Naive thymus-derived CD8-positive, alpha-beta T cell (primary cell): Measurements from ENCODE around the gene WDR55. TPM values are rescaled to one million over a fixed set of nuclear protein-coding genes. Genes with fewer than 3 reads are reported as not detected.
"Not testable (repeated sequence)": the region's sequence is repeated elsewhere in the genome, so short reads cannot be mapped to it uniquely, and the experiment has no call there.

ENCODE experiments used
- ATAC-seq, 2 donors: fragments of 150-1000 bp; cut with Tn5 transposase in 1 of 2; sonication (Bioruptor Pico), chemical (Tn5 transposase) in 1 of 2; 1 replicate in 1 of 2; 2 replicates in 1 of 2; pipeline ENCODE4 v1.10.0; 2021; ENCODE audit warnings: mild to moderate bottlenecking in 2 of 2, moderate library complexity in 2 of 2
- POLR2A ChIA-PET: fragments of 350-600 bp; sonication (Branson Sonifier 250); formaldehyde crosslinking; loops from one replicate; lab custom pipeline; 2021; ENCODE audit warnings: antibody characterized with exemption; lab: Charles Lee
- DNase-seq, 10 donors: peaks; one replicate each; pipeline versions ENCODE4 v3.0.0 to v3.0.0-alpha.2; 2020 to 2022
- H3K27ac Mint-ChIP-seq, 10 donors: one replicate each; pipeline ENCODE4 v1.8.0; 2020 to 2022; ENCODE audit warnings: mild to moderate bottlenecking in 10 of 10, mixed read lengths in 10 of 10, moderate library complexity in 4 of 10, inconsistent platforms in 1 of 10
- H3K27me3 Mint-ChIP-seq, 5 donors: one replicate each; pipeline ENCODE4 v1.8.0; 2021 to 2022; ENCODE audit warnings: mixed read lengths in 5 of 5
- H3K36me3 Mint-ChIP-seq, 3 donors: one replicate each; pipeline ENCODE4 v1.8.0; 2020 to 2022; ENCODE audit warnings: mixed read lengths in 3 of 3, mild to moderate bottlenecking in 2 of 3, inconsistent platforms in 1 of 3
- H3K4me1 Mint-ChIP-seq, 4 donors: one replicate each; pipeline ENCODE4 v1.8.0; 2021 to 2022; ENCODE audit warnings: mixed read lengths in 4 of 4
- H3K4me3 Mint-ChIP-seq, 10 donors: one replicate each; pipeline ENCODE4 v1.8.0; 2020 to 2022; ENCODE audit warnings: mild to moderate bottlenecking in 10 of 10, mixed read lengths in 10 of 10, moderate library complexity in 6 of 10, inconsistent platforms in 1 of 10
- H3K9me3 Mint-ChIP-seq, 9 donors: one replicate each; pipeline ENCODE4 v1.8.0; 2020 to 2022; ENCODE audit warnings: mixed read lengths in 9 of 9, mild to moderate bottlenecking in 3 of 9, inconsistent platforms in 1 of 9, moderate library complexity in 1 of 9
- polyA plus RNA-seq, 3 donors: library from polyadenylated mRNA; unstranded; fragments of 300-500 nt; fragmentation: Illumina TruSeq; gene quantifications; one replicate each; pipeline ENCODE4 v1.2.3, GENCODE V29; 2021
- total RNA-seq, 8 experiments: library from RNA in 2 of 8; stranded (reverse) in 2 of 8; gene quantifications; one replicate each; pipeline ENCODE4 v1.2.3 and lab custom pipeline; 2021 to 2026

WDR55 gene
- total and polyA plus RNA-seq, 5 experiments from 2014 or later, result 9.2 to 47.7 (median 15.6) TPM

DNA sequence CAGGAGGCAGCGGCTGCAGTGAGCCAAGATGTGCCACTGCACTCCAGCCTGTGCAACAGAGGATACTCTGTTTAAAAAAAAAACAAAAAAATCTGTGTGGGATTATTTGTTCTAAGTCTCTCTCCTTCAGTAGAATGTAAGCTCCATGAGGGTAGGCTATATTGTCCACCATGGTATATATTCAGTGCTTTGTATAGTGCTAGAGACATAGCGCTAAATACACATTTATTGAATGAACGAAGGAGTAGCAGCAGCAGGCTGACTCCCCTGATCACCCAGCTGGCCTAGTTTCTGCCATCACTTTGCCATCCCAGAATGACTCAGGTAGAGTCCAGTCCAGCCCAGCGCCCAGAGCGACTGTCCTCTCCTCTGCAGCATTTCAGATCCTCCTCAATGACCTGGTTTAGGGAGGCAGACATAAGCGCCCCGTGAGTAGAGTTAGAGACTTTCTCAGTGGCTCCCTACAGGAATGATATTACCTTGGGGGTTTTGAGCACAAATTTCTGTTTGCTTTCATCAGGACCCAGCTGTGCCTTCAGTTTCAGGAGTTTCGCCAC, 25.8 kb downstream of the WDR55 start:
- H3K27ac Mint-ChIP-seq, result peak overlapping the region; percentile 90 to 99 (median 98)
- peak overlapping the region; percentile 99 to 100 (median 99) for H3K4me3 Mint-ChIP-seq
- H3K9me3 Mint-ChIP-seq, result no peaks in the 10 kb centered on the region
- peaks cover 0 to 52% (median 0%) of the 10 kb centered on the region in 3 donors for H3K36me3 Mint-ChIP-seq
- DNase-seq (no peak), ATAC-seq (no peak)
- POLR2A ChIA-PET, result interaction anchor here (0.6 to 5.2 kb wide), 17 partner anchors 10 to 1196 kb away, joined by 3 to 44 read pairs (median 6); partner anchors contain the start of genes ANKHD1, APBB3, CD14 and EIF4EBP3
- H3K27me3 Mint-ChIP-seq, result no peaks in the 10 kb centered on the region
- H3K4me1 Mint-ChIP-seq, result peaks cover 14 to 49% (median 46%) of the 10 kb centered on the region in 4 donors

DNA sequence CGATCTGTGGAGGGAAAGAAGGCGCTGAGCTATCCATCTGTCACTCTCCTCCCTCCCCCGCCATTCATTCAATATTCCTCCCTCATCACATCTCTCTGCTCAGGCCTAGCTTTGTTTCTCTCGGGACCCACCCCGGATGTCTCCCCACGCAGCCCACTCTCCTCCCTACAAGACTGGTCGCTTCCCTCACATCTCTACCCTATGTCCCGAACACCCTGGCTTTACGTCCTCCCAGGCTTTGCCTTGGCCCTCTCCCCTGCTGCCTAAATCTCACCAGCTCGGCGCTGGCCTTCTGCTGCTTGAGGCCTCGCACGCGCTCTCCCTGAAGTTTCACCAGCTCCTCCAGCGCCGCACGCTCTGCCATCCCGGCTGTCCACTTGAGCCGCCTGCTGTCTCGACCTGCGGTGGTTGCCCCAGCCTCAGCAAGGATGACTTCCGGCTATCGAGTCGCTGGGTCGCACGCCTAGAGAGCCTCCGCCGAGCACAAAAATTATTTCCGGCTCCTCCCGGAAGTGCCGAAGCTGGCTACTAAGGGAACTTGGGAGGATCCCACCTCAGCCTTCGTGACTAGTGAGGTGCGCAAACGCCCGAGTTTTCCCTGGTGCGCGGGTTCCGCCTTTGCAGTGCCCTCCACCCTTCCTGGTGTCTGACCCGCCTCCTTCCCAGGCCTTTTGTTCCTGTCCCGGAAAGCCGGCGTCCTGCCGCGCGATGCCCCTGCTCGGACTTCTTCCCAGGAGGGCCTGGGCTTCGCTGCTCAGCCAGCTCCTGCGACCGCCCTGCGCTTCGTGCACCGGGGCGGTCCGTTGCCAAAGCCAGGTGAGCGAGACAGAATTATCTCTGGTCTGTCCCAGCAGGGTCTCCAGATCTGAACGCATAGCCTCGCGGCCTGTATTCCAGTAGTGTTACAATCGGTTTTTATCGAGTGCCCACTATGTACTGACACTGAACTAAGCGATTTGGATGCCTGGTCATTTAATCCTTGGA, 26.5 kb downstream of the WDR55 start, which contains the start of the genes HARS1 and HARS2:
TSS of gene HARS1 (minus strand) at position 430 of the 984 bp plus-strand sequence. CDS start at position 364, 66 bp downstream.
TSS of gene HARS2 (plus strand) at position 515 of the 984 bp plus-strand sequence. CDS start at position 709, 194 bp downstream.
- Mint-ChIP-seq H3K4me3 (peak within 1 kb of the TSS; percentile 99 to 100 (median 99)), H3K9me3 (no peaks in the 10 kb centered on the region), H3K27me3 (no peaks in the 10 kb centered on the region), H3K4me1 (peaks cover 14 to 49% (median 46%) of the 10 kb centered on the region in 4 donors), H3K27ac (peak within 1 kb of the TSS; percentile 90 to 99 (median 98)), H3K36me3 (peaks cover 0 to 56% (median 2%) of the 10 kb centered on the region in 3 donors)
- peak; percentile 92 to 94 for ATAC-seq
- peak; percentile 60 to 87 (median 77) for DNase-seq
- POLR2A ChIA-PET, result interaction anchor here (0.6 to 5.2 kb wide), 16 partner anchors 9 to 1196 kb away, joined by 3 to 44 read pairs (median 6); partner anchors contain the start of genes ANKHD1, APBB3, CD14 and EIF4EBP3

DNA sequence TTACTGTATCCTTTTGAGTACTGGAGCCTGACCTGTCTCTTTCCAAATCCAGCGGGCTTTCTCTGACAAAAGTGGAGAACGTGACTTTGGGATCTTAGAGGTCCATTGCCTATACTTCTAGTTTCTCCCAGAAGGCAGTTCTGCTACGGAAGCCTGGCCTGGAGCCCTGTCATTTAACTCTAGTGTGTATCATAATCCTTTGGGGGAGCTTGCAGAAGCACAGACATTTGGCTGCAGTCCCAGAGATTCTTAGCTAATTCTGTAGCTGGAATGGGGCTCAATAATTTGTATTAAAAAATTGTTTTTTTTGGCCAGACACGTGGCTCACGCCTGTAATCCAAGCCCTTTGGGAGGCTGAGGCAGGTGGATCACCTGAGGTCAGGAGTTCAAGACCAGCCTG, 29.6 kb downstream of the WDR55 start:
- Mint-ChIP-seq H3K36me3 (peaks cover 0 to 58% (median 20%) of the 10 kb centered on the region in 3 donors), H3K27ac (no peak overlapping the region), H3K4me1 (peaks cover 20 to 43% (median 40%) of the 10 kb centered on the region in 4 donors), H3K4me3 (peak overlapping the region in 1 of 10 donors; percentile 17), H3K27me3 (no peaks in the 10 kb centered on the region), H3K9me3 (no peaks in the 10 kb centered on the region)
- DNase-seq (no peak), ATAC-seq (no peak)
- POLR2A ChIA-PET, result interaction anchor here (5.2 kb wide), 1 partner anchor 16 kb away, joined by 44 read pairs; no protein-coding TSS in a partner anchor

DNA sequence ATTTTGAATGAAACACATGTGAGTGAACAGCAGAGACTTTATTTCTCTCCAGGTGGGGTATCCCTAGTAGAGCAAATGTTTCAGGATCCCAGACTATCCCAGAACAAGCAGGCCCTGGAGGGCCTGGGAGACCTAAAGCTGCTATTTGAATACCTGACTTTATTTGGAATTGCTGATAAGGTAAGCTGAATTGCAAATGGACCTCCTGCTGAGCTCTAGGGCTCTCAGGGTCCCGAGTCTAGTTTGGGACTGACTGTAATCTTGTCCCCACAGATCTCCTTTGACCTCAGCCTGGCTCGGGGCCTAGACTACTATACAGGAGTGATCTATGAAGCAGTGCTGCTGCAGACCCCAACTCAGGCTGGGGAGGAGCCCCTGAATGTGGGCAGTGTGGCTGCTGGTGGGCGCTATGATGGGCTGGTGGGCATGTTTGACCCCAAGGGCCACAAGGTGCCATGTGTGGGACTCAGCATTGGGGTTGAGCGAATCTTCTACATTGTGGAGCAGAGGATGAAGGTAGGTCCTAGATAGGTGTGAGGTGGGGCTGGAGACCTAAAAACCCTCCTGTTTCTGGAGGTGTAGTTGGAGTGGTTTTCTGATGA, 32.3 kb downstream of the WDR55 start:
- DNase-seq, result no peak
- Mint-ChIP-seq H3K27me3 (no peaks in the 10 kb centered on the region), H3K4me1 (peaks cover 26 to 40% (median 40%) of the 10 kb centered on the region in 4 donors), H3K36me3 (peaks cover 7 to 73% (median 20%) of the 10 kb centered on the region in 3 donors), H3K4me3 (no peak overlapping the region), H3K9me3 (no peaks in the 10 kb centered on the region), H3K27ac (peak overlapping the region in 4 of 10 donors; percentile 6 to 75 (median 41))
- no peak for ATAC-seq
- POLR2A ChIA-PET, result interaction anchor here (0.6 to 1.7 kb wide), 5 partner anchors 18 to 828 kb away, joined by 3 to 6 read pairs (median 4); partner anchors contain the start of genes IK and NDUFA2

DNA sequence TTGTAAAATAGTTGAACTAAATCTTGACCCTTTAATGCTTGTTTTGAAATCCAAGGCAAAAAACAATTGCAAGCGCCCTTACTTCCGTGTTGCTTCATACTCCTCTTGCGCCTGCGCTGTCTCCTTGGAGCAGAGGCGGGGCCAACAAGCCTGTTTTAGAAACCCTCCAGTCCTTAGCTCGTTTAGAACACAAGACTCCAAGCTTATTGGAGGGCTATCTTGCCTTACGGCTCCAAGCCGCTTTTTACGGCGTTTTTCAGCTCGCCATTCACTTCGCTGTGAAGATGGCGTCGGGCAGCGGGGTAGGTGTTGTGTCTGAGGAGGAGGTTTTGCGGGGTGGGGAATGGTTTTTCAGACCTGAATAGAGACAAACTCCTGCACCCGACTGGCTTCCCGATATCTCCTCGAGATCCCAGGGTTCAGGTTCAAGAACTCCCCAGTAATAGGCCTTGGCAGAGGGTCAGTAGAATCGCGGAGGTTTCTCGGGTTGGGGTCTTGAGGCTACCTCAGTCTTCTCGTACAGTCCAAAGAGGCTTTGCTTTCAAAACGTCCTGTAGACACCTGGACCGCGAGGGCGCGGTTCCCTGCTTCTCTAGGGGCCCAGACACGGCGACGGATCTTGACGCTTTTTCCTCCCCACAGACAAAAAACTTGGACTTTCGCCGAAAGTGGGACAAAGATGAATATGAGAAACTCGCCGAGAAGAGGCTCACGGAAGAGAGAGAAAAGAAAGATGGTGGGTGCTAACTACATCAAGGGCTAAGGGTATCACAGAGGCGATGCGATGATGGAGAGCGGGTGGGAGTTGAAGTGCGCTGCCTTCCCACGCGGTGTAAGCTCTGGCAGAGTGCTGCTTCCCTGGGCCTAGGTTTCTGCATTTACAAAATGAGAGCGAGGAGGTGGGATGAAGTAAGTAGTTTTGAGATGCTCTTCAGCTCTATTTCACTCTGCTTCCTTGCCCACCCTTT, 35.8 kb downstream of the WDR55 start, which contains the start of gene ZMAT2:
TSS of gene ZMAT2 (plus strand) at position 271 of the 968 bp plus-strand sequence. CDS start at position 285, 14 bp downstream.
- POLR2A ChIA-PET, result interaction anchor here (0.5 to 3.3 kb wide), 9 partner anchors 9 to 1692 kb away, joined by 3 to 41 read pairs (median 10); partner anchors contain the start of genes ANKHD1, EIF4EBP3, HARS1 and HARS2
- peak; percentile 97 to 98 for ATAC-seq
- H3K36me3 Mint-ChIP-seq, result peaks cover 12 to 89% (median 27%) of the 10 kb centered on the region in 3 donors

DNA sequence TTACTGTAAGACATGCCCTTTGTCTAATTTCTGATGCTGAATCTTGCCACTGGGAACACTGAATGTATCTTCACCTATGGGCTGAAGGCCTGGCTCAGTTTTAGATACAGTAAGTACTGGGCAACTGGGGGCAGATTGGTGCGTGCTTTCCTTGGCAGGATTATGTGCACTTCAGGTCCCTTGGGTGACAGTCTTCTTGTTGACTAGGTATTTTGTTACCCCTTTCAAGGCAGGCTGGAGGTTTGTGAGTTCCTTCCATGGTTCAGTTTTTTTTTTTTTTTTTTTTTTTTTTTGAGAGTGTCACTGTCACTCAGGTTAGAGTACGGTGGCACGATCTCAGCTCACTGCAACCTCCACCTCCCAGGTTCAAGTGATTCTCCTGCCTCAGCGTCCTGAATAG, 43.1 kb downstream of the WDR55 start:
- H3K4me3 Mint-ChIP-seq, result peak overlapping the region in 1 of 10 donors; percentile 32
- H3K9me3 Mint-ChIP-seq, result peaks cover 0 to 8% (median 0%) of the 10 kb centered on the region in 9 donors
- peaks cover 5 to 56% (median 8%) of the 10 kb centered on the region in 3 donors for H3K36me3 Mint-ChIP-seq
- DNase-seq, result no peak
- H3K27ac Mint-ChIP-seq, result peak overlapping the region in 7 of 10 donors; percentile 19 to 78 (median 38)
- H3K27me3 Mint-ChIP-seq, result no peaks in the 10 kb centered on the region
- H3K4me1 Mint-ChIP-seq, result peaks cover 12 to 23% (median 18%) of the 10 kb centered on the region in 4 donors
- no peak for ATAC-seq
- POLR2A ChIA-PET, result interaction anchor here (0.7 to 1.1 kb wide), 2 partner anchors 17 to 307 kb away, joined by 3 read pairs; partner anchors contain the start of genes HARS1 and HARS2

More for the DNA sequence above, 35.8 kb downstream of the WDR55 start, which contains the start of gene ZMAT2:
- Mint-ChIP-seq H3K4me1 (peaks cover 23 to 33% (median 31%) of the 10 kb centered on the region in 4 donors), H3K27me3 (no peaks in the 10 kb centered on the region), H3K4me3 (peak within 1 kb of the TSS; percentile 91 to 100 (median 98)), H3K27ac (peak within 1 kb of the TSS; percentile 93 to 99 (median 98)), H3K9me3 (no peaks in the 10 kb centered on the region)
- peak; percentile 79 to 97 (median 92) for DNase-seq

DNA sequence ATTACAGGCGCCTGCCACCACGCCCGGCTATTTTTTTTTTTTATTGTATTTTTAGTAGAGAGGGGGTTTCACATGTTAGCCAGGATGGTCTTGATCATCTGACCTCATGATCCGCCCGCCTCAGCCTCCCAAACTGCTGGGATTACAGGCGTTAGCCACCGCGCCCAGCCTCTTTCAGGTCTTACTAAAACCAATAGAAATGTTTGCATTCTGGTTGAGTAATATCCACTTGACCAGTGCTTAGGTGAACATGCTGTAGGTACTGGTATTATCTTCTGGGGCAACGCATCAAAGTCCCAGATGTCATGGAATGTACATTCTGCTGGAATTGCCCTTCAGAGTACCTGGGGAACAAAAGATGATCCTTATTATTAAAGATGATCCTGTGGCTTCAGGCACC, 44.1 kb downstream of the WDR55 start:
- not testable (repeated sequence) for H3K9me3 Mint-ChIP-seq, DNase-seq, H3K27me3 Mint-ChIP-seq, ATAC-seq
- POLR2A ChIA-PET, result interaction anchor here (3.6 to 3.7 kb wide), 2 partner anchors 8 to 17 kb away, joined by 41 to 44 read pairs; partner anchors contain the start of genes HARS1, HARS2 and ZMAT2
- H3K27ac Mint-ChIP-seq, result peak overlapping the region in 6 of 10 donors; percentile 9 to 100 (median 81)
- H3K36me3 Mint-ChIP-seq, result peaks cover 5 to 47% (median 8%) of the 10 kb centered on the region in 3 donors
- peaks cover 12 to 24% (median 18%) of the 10 kb centered on the region in 4 donors for H3K4me1 Mint-ChIP-seq
- peak overlapping the region in 2 of 10 donors; percentile 99 to 100 for H3K4me3 Mint-ChIP-seq

DNA sequence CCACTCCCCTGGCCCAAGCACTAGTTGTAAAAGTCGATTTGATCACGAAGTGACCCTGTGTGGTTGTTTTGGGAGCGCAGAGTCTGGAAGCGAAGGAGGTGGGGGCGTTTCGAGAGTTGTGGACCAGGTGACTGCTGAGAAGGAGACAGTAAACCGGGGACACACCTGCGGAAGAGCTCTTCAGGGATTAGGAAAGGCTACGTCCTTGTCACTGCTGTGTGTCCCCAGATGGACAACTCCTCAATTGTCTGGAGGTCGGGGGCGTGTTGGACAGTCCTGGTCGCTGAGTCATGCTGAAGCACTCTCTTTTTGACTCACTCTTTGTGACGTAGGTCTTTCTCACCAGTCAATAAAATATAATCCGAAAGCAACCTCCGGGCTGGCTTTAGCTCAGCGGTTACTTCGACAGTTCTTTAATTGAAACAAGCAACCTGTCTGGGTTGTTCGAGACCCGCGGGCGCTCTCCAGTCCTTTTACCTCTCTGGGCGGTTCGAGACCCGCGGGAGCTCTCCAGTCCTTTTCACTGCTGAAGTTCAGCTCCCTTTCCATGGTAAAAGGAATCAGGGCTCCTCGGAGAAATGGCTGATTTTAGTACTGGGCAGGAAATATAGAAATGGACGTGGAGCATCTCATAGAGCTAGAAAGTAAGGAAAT, 46.3 kb downstream of the WDR55 start:
- Mint-ChIP-seq H3K27me3 (no peaks in the 10 kb centered on the region), H3K9me3 (peaks cover 0 to 8% (median 0%) of the 10 kb centered on the region in 9 donors), H3K27ac (peak overlapping the region; percentile 97 to 100 (median 98)), H3K4me1 (peaks cover 11 to 24% (median 18%) of the 10 kb centered on the region in 4 donors), H3K4me3 (peak overlapping the region; percentile 93 to 100 (median 99)), H3K36me3 (peaks cover 0 to 24% (median 0%) of the 10 kb centered on the region in 3 donors)
- POLR2A ChIA-PET, result interaction anchor here (0.6 to 3.7 kb wide), 18 partner anchors 9 to 610 kb away, joined by 3 to 44 read pairs (median 6); partner anchors contain the start of genes ANKHD1, APBB3, CD14 and EIF4EBP3
- peak; percentile 36 to 95 (median 86) for DNase-seq
- peak; percentile 86 to 87 for ATAC-seq

DNA sequence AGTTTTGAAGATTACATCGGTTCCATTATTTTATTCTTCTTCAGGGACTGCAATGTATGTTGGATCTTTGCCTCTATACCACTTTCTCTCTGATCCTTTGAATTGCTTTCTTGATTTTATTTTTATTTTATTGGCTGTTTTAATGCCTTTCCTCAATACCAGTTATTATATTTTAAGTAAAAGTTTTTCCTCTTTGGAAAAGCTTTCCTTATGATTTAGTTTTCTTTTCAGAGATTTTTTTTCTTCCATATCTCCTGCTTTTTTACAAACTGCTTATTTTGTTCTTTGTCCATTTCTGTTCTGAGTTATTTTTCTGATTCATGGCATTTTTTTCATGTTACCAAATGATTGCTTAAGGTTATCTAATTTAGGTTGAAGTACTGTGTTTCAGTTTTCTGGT, 47.1 kb downstream of the WDR55 start:
- Mint-ChIP-seq H3K27me3 (no peaks in the 10 kb centered on the region), H3K4me1 (peaks cover 11 to 24% (median 18%) of the 10 kb centered on the region in 4 donors), H3K4me3 (peak overlapping the region; percentile 60 to 100 (median 99)), H3K36me3 (peaks cover 0 to 16% (median 0%) of the 10 kb centered on the region in 3 donors), H3K9me3 (peaks cover 0 to 8% (median 0%) of the 10 kb centered on the region in 9 donors), H3K27ac (peak overlapping the region in 8 of 10 donors; percentile 41 to 100 (median 98))
- DNase-seq (no peak), ATAC-seq (no peak)
- POLR2A ChIA-PET, result interaction anchor here (0.9 to 3.7 kb wide), 9 partner anchors 11 to 605 kb away, joined by 3 to 44 read pairs (median 12); partner anchors contain the start of genes ANKHD1, APBB3, CD14 and EIF4EBP3
